Mammary epithelial cell (primary cell): ENCODE data around the gene GPR83.

Experiments used
- EZH2 ChIP-seq: IDR thresholded peaks from 2 replicates; pipeline ENCODE4 v1.6.1; 2012; ENCODE audit warnings: low read length, inconsistent platforms, borderline replicate concordance
- TF ChIP-seq, protein P1 (sequence below), 2 donors: IDR thresholded peaks in 1 of 2; conservative IDR thresholded peaks in 1 of 2; 2 replicates each; pipeline ENCODE4 v1.5.1; 2011 to 2012; ENCODE audit warnings: inconsistent platforms in 2 of 2, low read length in 2 of 2, mild to moderate bottlenecking in 2 of 2, control low read depth in 1 of 2, low read depth in 1 of 2; ENCODE audit not compliant: insufficient read depth in 1 of 2; ENCODE audit errors: extremely low read depth in 1 of 2

DNA sequence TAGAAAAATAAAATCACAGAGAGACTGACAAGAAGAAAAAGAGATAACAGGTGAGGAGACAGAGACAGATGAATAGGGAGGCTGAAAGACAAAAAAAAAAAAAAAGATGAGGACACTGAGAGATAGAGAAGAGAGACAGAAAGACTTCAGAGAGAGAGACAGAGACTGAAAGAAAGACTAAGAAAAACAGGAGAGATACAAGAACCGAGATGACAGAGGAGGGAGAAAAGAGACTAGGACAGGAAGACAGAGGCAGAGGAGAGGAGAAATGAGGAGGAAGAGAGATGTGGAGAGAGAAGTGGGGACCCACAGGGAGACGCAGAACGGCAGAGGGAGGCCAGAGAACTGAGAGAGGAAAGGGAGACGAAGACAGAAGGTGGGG, 771 bp downstream of the GPR83 start:
- TF ChIP-seq, protein P1, sequence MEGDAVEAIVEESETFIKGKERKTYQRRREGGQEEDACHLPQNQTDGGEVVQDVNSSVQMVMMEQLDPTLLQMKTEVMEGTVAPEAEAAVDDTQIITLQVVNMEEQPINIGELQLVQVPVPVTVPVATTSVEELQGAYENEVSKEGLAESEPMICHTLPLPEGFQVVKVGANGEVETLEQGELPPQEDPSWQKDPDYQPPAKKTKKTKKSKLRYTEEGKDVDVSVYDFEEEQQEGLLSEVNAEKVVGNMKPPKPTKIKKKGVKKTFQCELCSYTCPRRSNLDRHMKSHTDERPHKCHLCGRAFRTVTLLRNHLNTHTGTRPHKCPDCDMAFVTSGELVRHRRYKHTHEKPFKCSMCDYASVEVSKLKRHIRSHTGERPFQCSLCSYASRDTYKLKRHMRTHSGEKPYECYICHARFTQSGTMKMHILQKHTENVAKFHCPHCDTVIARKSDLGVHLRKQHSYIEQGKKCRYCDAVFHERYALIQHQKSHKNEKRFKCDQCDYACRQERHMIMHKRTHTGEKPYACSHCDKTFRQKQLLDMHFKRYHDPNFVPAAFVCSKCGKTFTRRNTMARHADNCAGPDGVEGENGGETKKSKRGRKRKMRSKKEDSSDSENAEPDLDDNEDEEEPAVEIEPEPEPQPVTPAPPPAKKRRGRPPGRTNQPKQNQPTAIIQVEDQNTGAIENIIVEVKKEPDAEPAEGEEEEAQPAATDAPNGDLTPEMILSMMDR (conservative IDR thresholded peaks at IDR 0.05 in 1 of 2, IDR thresholded peaks at IDR 0.05 in 1 of 2; ENCODE audit: extremely low read depth in 1 of 2, insufficient read depth in 1 of 2, low read depth in 1 of 2, low read length in 2 of 2): no peak
- TF ChIP-seq EZH2: no peak
